HG03575 (cell line): ENCODE measurements around the gene PAXIP1.

ENCODE experiments used
- ATAC-seq: cut with Tn5 transposase; IDR thresholded peaks from one replicate; pipeline ENCODE4 v1.9.1; 2021; ENCODE audit not compliant: unreplicated experiment, insufficient number of reproducible peaks, low FRiP score; ENCODE audit errors: extremely low read depth

Gene PAXIP1

DNA sequence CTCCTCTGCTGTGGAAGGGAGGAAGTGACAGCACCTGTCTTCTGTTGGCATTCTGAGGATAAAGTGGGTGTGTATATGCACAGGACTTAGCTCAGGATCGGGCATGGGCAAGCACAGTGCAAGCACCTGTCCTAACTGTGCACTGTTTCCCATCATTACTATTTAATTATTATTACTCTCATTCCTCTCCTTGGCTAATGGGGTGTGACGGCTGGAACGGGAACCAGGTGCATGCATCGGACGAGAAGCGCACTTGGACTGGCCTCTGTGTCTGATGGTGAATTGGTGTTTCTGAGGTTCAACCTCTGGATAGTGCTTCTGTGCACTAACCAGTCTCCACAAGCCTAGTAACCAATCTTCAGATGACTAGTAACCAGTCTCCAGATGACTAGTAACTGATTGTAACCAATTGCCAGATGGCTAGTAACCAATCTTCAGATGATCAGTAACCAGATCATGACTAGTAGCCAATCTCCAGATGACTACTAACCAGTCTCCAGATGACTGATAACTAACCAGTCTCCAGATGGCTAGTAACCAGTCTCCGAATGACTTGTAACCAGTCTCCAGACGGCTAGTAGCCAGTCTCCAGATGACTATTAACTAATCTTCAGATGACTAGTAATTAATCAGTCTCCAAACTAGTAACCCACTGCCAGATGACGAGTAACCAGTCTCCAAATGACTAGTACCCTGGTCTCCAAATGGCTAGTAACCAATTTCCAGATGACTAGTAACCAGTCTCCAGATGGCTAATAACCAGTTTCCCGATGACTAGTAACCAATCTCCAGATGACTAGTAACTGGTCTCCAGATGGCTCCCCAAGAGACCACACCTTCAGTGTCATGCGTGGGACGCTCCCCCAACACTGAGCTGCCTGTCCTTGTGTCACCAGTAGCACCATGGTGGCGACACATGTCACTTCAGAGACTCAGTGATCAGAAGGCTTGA lies 85.8 kb downstream of the PAXIP1 start:
- ATAC-seq: no peak

DNA sequence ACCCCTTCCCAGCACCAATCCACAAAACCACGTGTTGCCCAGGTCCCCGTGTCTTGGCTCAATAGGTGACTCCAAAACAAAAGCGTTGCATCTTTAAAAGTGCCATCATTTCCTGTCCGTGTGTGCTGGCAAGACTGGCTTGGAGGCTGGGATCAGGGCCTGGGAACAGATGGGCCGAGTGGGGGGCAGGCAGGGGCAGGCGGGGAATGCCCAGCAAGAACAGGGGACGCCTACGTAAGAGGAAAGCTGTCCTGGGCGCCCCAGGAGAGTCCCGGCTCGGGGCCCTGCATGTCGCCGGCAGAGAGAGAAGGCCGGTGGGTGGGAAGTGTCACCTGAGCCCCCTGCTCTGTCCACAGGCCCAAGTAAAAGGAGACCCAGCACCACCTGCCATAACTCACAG lies 86.5 kb downstream of the PAXIP1 start:
- no peak for ATAC-seq

DNA sequence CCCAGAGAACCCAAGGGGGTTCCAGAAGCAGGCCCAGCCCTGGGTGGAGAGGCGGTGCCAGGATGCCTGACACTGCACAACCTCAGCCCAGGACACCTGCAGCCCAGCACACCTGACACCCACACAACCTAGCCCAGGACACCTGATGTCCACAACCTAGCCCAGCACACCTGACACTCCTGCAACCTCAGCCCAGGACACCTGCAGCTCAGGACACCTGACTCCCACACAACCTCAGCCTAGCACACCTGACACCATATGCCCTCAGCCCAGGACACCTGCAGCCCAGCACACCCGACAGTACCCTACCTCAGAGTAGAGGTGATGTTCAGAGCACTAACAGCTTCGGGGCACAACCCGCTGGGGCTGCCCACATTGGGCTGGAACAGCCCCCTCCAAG lies 87.3 kb downstream of the PAXIP1 start:
- ATAC-seq: no peak

DNA sequence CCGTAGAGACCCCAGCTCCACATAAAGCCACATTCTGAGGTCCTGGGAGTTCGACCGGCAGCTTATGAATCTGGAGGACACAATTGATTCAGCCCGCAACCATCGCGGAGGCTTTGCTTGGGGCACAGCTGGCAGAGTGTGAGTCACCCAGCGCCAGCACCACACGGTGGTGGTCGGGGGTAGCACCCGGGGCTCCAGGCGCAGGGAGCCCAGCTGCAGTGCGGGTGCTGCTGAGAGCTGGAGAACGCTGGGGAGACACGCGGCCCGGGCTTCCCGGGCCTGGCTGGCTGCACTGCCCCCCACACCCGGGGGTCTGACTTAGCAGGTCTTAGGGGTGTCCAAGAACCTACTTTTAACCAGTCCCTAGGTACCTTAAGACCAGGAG lies 87.9 kb downstream of the PAXIP1 start:
- ATAC-seq: no peak

DNA sequence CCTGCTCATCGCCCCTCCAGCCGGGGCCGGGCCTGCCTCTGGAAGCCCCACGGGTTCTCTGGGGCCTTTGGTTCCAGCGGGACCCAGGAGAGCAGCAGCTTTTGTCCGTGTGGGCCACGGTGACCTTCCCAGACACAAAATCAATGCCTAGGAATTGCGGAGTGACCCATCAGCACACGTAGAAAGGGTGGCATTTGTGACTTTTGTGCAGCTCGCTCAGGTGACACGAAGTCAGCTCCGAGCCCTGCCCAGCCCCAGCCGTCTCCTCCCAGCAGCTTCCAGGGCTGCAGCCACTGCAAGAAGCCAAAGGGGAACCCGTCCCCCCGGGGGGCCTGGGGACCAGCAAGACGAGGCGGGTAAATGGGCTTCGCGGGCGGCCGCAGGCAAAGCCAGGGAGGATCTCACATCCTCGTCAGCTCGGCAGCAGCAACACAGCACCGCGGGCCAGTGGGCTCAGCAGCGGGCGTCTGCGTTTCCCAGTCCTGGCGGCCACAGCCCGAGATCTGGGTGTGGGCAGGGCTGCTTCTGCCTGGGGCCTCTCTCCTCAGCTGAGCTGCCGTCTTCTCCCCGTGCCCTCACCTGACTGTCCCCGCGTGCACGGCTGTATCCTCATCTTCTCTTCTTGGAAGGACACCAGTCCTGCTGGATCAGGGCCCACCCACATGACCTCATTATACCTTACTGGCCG lies 88.5 kb downstream of the PAXIP1 start:
- no peak for ATAC-seq

DNA sequence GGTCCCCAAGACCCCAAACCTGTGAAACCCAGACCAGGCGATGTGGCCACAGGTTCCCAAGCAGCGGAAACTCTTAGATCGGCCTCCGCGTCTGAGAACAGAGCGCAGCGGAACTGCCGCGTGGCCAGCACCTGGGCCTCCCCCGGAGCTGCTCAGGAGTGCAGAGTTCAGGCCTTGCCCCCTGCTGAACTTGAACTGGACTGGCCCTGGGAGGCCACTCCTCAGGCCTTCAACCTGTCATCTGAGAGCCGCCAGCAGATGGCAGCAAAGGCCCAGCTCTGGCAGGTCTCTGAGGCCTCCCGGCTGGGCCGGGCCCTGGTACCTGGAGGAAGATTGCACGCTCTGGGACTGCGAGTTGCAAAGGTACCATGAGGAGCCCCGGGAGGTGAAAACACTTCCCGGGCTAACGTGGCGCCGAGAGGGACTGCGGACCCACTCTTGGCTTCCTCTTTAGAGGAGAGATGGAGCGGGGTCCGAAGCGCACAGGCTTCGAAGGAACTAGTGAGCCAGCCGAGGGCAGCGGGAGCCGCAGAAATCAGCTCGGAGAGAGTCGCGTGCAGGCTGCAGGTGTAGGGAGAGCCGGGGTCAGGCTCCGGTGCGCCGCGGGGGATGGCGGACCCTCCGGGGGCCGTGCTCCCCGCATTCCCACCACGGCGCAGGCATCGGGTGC lies 89.2 kb downstream of the PAXIP1 start:
- peak; percentile 86 for ATAC-seq

DNA sequence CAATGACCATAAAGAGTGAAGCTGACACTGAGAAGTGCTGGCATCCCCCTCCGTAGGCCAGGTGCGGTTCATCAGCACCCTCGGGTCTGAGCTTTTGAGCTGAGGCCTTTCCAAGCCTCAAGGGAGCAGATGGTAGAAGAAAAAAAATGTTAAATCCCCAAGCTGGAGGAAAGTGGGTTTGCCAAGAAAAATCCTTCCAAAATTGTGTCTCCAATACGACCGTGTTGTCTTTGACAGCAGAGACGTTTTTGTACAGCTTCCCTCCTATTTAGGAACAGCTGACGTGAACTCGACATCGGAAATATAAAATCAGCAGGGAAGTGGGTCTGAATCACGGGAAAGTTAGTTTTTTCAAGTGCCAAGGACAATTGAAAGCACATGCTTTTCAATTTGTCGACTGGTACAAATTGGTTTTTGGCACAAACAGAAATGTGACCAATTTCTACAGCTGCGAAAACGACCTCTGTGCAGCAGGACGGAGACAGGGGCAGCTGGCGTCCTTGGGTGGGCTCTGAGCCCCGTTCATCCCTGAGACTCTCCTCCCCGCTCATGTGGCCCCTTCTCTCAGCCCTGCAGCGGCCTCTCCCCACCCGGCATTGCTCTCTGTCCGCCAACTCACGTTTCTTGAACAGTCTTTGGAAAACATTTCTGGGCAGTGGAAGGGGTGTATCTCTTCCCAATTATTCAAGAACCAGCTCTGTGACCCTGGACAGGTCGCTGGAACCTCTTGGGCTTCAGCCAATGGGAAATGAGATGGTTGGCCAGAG lies 89.9 kb downstream of the PAXIP1 start:
- ATAC-seq: no peak

DNA sequence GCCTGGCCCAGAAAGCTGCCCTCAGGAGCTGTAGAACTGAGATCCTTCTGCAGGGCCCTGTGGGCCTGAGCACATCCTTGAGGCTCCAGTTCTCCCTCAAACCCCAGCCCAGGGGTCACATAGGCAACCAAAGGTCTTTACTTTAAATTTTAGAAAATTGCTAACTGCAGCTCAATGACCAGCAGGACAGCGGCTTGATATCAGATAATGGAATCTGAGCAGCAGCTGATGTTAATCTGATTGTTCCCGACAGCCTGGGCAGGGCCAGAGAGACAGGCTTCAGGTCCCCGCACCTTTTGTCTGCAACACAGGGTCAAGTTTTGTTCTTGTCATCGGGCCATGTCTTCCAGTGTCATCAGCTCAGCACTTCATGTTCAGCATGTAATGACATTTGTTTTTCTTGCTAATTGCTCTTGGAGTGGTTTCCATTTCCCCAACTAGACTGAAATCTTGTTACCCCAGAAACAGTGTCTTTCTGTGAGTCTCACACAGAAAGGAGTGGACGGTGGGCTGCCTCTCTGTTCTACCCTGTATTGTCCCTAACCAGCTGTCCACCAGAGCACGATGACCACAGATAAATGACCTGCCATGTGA lies 91.0 kb downstream of the PAXIP1 start:
- ATAC-seq: no peak

DNA sequence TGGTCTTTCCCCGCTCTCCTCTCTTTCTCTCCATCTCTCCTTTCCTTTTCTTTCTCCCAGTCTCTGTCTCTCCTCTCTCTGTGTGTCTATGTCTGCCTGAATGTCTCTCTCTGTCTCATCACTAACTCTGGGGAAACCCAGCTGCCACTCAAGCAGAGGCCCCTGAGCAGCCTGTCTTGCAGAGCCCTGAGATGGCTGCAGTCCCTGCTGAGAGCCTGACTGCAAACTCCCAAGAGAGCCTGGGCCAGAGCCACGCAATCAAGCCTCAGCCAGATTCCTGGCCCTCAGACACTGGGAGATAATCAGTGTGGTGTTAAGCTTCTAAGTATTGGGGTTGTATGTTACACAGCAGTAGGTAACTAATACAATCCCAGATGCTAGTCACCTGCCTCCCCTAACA lies 91.5 kb downstream of the PAXIP1 start:
- ATAC-seq: no peak

DNA sequence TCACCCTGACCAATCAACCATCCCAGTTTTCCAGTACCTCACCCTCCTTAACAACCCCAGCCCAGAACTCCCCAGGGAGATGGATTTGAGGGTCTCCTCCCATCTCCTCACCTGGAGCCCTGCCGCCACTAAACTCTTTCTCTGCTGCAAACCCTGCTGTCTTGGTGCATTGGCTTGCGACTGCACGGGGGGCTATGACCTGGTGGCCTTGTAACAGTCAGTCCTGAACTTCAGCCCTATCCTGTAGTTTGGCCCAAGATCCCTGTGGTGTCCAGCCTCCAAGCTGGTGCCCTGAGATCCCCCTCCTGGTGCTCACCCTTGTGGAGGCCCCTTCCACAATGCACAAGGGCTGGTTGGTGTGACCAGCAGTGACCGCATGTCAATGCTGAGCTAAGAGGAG lies 91.9 kb downstream of the PAXIP1 start:
- no peak for ATAC-seq

DNA sequence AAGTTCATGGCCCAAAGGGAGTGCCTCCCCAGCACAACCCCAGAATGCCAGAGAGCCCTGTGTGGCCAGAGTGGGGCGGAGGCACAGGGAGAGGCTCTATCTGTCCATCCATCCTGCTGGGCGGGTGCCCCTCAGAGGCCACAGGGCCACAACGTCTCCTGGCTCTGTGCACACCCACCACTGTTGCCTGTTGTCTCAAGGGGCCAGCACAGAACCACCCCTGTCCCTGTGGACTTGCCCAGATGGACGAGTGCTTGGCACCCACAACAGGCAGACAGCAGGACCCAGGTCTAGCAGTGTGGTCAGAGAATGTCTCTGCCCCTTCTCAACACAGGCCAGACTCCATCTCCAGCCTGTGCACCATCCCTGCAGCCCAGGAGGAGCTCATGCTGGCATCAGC lies 92.8 kb downstream of the PAXIP1 start:
- no peak for ATAC-seq

DNA sequence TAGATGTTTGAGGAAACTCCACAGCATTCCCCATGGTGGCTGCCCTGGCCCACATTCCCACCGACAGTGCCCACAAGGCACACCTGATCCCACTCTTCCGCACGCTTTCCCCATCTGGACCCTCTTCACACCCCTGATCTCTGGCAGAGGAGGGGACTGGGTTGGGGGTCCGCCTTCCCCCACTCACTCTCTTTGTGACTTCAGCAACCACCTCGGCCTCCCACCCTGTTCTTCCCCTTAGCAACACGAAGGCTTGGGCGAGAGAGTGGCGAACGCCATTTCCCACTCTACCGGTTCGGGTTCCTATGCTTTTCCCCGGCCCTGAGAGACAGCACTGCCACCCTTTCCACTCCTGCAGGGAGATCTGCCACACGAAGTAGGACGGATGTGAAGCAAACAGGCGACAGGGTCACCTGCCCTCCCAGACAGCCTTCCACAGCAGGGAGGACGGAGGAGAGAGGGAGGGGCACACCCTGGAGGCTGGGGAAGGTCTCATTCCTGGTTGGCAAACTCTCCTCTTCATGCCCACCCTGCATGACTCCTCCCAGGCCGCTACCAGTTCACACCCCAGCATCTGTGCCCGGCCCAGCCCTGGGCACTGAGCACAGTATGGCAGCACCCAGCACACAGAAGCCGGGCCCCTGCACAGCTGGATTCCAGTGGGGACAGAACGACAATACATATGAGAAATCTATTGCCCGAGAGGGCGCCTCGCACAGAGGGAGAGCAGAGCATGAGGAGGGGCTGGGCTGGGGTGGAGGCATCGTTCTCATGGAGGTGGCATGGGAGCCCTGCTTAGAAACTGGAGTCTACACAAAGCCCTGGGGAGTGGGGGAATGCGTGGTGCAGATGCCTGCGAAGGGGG lies 93.5 kb downstream of the PAXIP1 start:
- no peak for ATAC-seq

DNA sequence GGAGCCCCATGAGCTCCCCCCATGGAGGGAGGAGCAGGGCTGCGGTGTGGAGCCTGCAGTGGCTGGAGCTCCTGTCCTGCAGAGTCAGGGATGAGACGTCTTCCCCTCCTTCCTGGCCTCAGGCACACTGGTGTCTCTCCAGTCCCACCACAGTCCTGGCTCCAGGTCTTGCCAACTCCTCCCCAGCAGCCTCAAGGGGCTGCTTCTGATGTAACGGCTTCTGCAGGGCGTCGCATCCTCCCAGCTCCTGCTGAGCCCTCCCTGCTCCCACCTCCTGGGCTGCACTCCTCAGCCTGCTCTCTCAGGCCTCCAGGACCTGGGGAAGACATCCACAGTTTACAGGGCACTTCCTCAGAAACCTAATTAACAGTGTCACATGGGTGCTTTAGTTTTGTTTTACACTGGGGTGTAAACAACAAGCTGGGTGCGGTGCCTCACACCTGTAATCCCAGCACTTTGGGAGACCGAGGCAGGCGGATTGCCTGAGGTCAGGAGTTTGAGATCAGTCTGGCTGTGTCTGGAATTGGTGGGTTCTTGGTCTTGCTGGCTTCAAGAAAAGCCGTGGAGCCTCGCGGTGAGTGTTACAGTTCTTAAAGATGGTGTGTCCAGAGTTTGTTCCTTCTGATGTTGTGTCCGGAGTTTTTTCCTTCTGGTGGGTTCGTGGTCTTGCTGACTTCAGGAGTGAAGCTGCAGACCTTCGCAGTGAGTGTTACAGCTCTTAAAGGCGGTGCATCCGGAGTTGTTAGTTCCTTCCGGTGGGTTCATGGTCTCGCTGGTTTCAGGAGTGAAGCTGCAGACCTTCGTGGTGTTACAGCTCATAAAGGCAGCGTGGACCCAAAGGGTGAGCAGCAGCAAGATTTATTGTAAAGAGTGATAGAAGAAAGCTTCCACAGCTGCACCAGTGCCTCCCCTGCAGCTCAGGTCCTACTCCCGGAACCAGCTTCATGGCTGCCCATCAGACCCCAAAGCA lies 95.0 kb downstream of the PAXIP1 start:
- ATAC-seq: no peak

DNA sequence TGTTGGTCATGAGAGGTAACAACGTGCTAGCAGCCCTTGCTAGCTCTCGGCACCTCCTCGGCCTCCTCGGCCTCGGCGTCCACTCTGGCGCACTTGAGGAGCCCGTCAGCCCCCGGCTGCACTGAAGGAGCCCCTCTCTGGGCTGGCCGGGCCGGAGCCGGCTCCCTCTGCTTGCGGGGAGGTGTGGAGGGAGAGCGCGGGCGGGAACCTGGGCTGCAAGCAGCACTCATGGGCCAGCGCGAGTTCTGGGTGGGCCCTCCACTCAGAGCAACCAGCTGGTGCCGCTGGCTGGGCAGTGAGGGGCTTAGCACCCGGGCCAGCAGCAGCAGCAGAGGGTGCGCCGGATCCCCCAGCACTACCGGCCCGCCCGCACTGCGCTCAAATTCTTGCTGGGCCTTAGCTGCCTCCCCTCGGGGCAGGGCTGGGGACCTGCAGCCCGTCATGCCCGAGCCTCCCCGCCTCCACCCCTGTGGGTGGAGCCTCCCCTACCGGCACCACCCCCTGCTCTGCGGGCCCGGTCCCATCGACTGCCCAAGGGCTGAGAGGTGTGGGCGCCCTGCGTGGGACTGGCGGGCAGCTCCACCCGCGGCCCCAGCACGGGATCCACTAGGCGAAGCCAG lies 96.1 kb downstream of the PAXIP1 start:
- ATAC-seq: no peak

DNA sequence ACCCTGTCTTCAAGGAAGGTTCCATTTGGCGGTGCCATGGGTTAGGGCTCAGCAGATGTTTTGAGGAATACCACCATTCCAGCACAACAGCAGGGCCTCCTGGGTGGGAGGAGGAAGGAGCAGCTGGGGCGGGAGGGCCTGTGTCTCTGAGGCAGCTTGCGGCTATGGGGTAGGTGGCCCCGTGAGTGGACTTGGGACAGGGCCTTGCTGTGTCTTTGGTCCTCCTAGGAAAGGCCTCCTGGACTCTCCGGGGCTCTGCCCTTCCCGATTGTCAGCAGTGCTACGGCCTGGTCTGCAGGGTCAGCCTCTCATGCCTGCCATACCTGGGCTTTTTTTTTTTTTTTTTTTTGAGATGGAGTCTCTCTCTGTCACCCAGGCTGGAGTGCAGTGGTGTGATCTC lies 96.7 kb downstream of the PAXIP1 start:
- ATAC-seq: no peak

DNA sequence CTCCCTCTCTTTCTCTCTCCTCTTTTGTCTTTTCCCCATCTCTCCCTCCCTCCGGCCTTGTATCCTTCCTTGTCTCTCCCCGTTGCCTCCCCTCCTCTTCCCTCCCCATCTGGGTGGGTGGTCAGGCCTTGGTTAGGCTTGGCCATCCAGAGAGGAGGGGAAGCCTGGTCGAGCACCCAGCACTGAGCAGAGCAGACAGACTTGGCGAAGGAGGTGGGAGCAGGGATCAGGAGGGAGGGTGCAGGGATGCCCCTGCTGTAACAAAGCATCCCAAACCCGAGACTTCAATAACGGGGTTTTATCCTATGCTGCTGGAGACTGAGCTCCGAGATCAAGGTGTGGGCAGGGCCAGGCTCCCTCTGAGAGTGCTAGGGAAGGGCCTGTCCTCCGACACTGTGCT lies 97.3 kb downstream of the PAXIP1 start:
- ATAC-seq: no peak

DNA sequence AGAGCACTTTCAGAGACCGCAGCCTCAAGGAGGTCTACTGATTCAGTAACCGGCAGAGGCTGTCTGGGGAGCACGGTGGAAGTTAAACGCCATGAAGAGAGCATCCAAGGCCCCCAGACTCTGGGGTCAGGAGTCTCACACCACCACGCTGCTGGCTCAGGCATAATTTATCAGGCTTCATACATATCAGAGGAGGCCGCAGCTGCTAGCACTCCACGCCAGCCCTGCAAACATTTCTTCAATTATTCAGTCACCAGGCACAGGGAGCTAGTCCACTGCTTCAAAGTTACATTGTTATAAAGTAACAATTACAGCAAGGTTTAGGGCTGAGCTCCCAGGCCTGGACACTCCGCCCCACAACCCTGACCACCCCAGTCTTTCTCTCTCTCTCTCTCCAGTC lies 97.8 kb downstream of the PAXIP1 start:
- no peak for ATAC-seq
